HEK293 (cell line): Measurements from ENCODE around the gene HYAL3.
A peak's percentile ranks its signal among the peaks of the same experiment; 100 is the strongest.

Experiments
- ATF2 ChIP-seq: fragments of 450-650 bp; formaldehyde crosslinking; IDR thresholded peaks from 2 replicates; pipeline ENCODE4 v1.5.1; 2016; ENCODE audit warnings: missing biosample characterization, missing genetic modification characterization, low read depth
- KLF16 ChIP-seq: fragments of 450-650 bp; formaldehyde crosslinking; IDR thresholded peaks from 2 replicates; pipeline ENCODE4 v1.5.1; 2017; ENCODE audit warnings: missing biosample characterization, missing genetic modification characterization
- KLF17 ChIP-seq: fragments of 450-650 bp; formaldehyde crosslinking; IDR thresholded peaks from 2 replicates; pipeline ENCODE4 v1.5.1; 2016; ENCODE audit warnings: missing biosample characterization, missing genetic modification characterization
- SP7 ChIP-seq: fragments of 450-650 bp; formaldehyde crosslinking; IDR thresholded peaks from 2 replicates; pipeline ENCODE4 v1.5.1; 2016; ENCODE audit warnings: missing biosample characterization, missing genetic modification characterization
- ZBTB17 ChIP-seq: fragments of 450-650 bp; formaldehyde crosslinking; IDR thresholded peaks from 2 replicates; pipeline ENCODE4 v1.5.1; 2016; ENCODE audit warnings: missing biosample characterization, missing genetic modification characterization
- ZNF114 ChIP-seq: fragments of 450-650 bp; formaldehyde crosslinking; IDR thresholded peaks from 2 replicates; pipeline ENCODE4 v1.5.0; 2017; ENCODE audit warnings: missing biosample characterization, missing genetic modification characterization
- ZNF132 ChIP-seq: fragments of 450-650 bp; formaldehyde crosslinking; IDR thresholded peaks from 2 replicates; pipeline ENCODE4 v1.5.1; 2017; ENCODE audit warnings: missing biosample characterization, missing genetic modification characterization, borderline replicate concordance
- ZNF133 ChIP-seq: fragments of 450-650 bp; formaldehyde crosslinking; IDR thresholded peaks from 2 replicates; pipeline ENCODE4 v1.5.1; 2016; ENCODE audit warnings: missing biosample characterization, missing genetic modification characterization
- ZNF146 ChIP-seq: fragments of 450-650 bp; formaldehyde crosslinking; IDR thresholded peaks from 2 replicates; pipeline ENCODE4 v1.5.1; 2016; ENCODE audit warnings: missing biosample characterization, missing genetic modification characterization
- ZNF148 ChIP-seq: fragments of 450-650 bp; formaldehyde crosslinking; IDR thresholded peaks from 2 replicates; pipeline ENCODE4 v1.5.0; 2017; ENCODE audit warnings: missing biosample characterization, missing genetic modification characterization, borderline replicate concordance
- ZNF398 ChIP-seq: fragments of 450-650 bp; formaldehyde crosslinking; IDR thresholded peaks from 2 replicates; pipeline ENCODE4 v1.5.1; 2017; ENCODE audit warnings: missing biosample characterization, missing genetic modification characterization
- ZNF488 ChIP-seq: fragments of 450-650 bp; formaldehyde crosslinking; IDR thresholded peaks from 2 replicates; pipeline ENCODE4 v1.5.1; 2016; ENCODE audit warnings: missing biosample characterization, missing genetic modification characterization
- ZNF555 ChIP-seq: fragments of 450-650 bp; formaldehyde crosslinking; conservative IDR thresholded peaks from 2 replicates; pipeline ENCODE4 v1.5.1; 2017; ENCODE audit warnings: missing biosample characterization, mild to moderate bottlenecking, missing genetic modification characterization, inconsistent platforms
- ZNF629 ChIP-seq: fragments of 450-650 bp; formaldehyde crosslinking; IDR thresholded peaks from 2 replicates; pipeline ENCODE4 v1.5.1; 2017; ENCODE audit warnings: missing biosample characterization, missing genetic modification characterization
- ZNF639 ChIP-seq: fragments of 450-650 bp; formaldehyde crosslinking; IDR thresholded peaks from 2 replicates; pipeline ENCODE4 v1.5.1; 2016; ENCODE audit warnings: missing biosample characterization, missing genetic modification characterization
- ZNF658 ChIP-seq: fragments of 450-650 bp; formaldehyde crosslinking; IDR thresholded peaks from 2 replicates; pipeline ENCODE4; 2016; ENCODE audit warnings: missing biosample characterization, missing genetic modification characterization
- ZNF660 ChIP-seq: fragments of 450-650 bp; IDR thresholded peaks from 2 replicates; pipeline ENCODE4 v1.5.1; 2018; ENCODE audit warnings: missing biosample characterization, mild to moderate bottlenecking, missing genetic modification characterization
- ZNF701 ChIP-seq: fragments of 450-650 bp; formaldehyde crosslinking; IDR thresholded peaks from 2 replicates; pipeline ENCODE4 v1.5.1; 2016; ENCODE audit warnings: missing biosample characterization, missing genetic modification characterization

Gene HYAL3

GRCh38 chr3:50337175-50337861 lies 38.1 kb upstream of the HYAL3 start (continued):
- TF ChIP-seq KLF17 (tag by site-specific recombination) (peak; percentile 62), ZNF629 (tag by site-specific recombination) (peak; percentile 77), ZNF701 (no peak), ZNF148 (tag by site-specific recombination) (no peak), ZNF146 (tag by site-specific recombination) (no peak), ATF2 (tag by site-specific recombination) (peak; percentile 97), ZNF132 (no peak), ZNF660 (tag by site-specific recombination) (0 out of 2 replicates have a peak, but pooled peaks have one; percentile 31), ZNF114 (tag by site-specific recombination) (no peak), ZNF658 (tag by site-specific recombination) (no peak), ZBTB17 (tag by site-specific recombination) (peak; percentile 92), KLF16 (tag by site-specific recombination) (0 out of 2 replicates have a peak, but pooled peaks have one; percentile 55), ZNF555 (tag by site-specific recombination) (no peak), SP7 (tag by site-specific recombination) (peak; percentile 59), ZNF133 (tag by site-specific recombination) (peak; percentile 31; the same call in 1 of the 2 replicates), ZNF398 (0 out of 2 replicates have a peak, but pooled peaks have one; percentile 28), ZNF488 (tag by site-specific recombination) (no peak), ZNF639 (tag by site-specific recombination) (0 out of 2 replicates have a peak, but pooled peaks have one; percentile 7)
